Karpas-422 (cell line): Measurements from ENCODE around the gene RNF126. TPM values are rescaled to one million over a fixed set of nuclear protein-coding genes. Genes with fewer than 3 reads are reported as not detected.

Source experiments
- DNase-seq: peaks from one replicate; pipeline ENCODE4 v3.0.0-alpha.2; 2015
- H2AFZ ChIP-seq: fragments of 200-600 bp; sonication (generic); 2 replicates; pipeline ENCODE4 v1.6.1; 2014; ENCODE audit warnings: antibody characterized with exemption, low read length, mixed read lengths
- H3K27ac ChIP-seq: fragments of 200-600 bp; sonication (generic); 2 replicates; pipeline ENCODE4 v1.5.1; 2014; ENCODE audit warnings: mild to moderate bottlenecking, low read length, moderate library complexity
- H3K27me3 ChIP-seq: fragments of 200-600 bp; sonication (generic); 2 replicates; pipeline ENCODE4 v1.6.1; 2014; ENCODE audit warnings: low read length, mixed read lengths
- H3K36me3 ChIP-seq: fragments of 200-600 bp; sonication (generic); 2 replicates; pipeline ENCODE4 v1.6.1; 2014; ENCODE audit warnings: low read length, mixed read lengths; ENCODE audit not compliant: insufficient read depth
- H3K4me1 ChIP-seq: fragments of 200-600 bp; sonication (generic); 2 replicates; pipeline ENCODE4 v1.6.1; 2014; ENCODE audit warnings: mild to moderate bottlenecking, low read length, mixed read lengths
- H3K4me2 ChIP-seq: fragments of 200-600 bp; sonication (generic); 2 replicates; pipeline ENCODE4 v1.6.1; 2014; ENCODE audit warnings: low read length, low read depth, mild to moderate bottlenecking; ENCODE audit not compliant: poor library complexity, severe bottlenecking
- H3K4me3 ChIP-seq: fragments of 200-600 bp; sonication (generic); 2 replicates; pipeline ENCODE4 v1.5.1; 2014; ENCODE audit warnings: mild to moderate bottlenecking, antibody characterized with exemption, low read length, mixed read lengths
- H3K79me2 ChIP-seq: fragments of 200-600 bp; sonication (generic); 2 replicates; pipeline ENCODE4 v1.6.1; 2014; ENCODE audit warnings: mild to moderate bottlenecking, low read length, mixed read lengths
- H3K9ac ChIP-seq: fragments of 200-600 bp; sonication (generic); 2 replicates; pipeline ENCODE4 v1.6.0; 2014; ENCODE audit warnings: low read length
- H3K9me2 ChIP-seq: fragments of 200-600 bp; sonication (generic), shearing (Covaris generic); replicated peaks from 2 replicates; pipeline ENCODE4 v1.6.0; 2014; ENCODE audit warnings: mild to moderate bottlenecking, low read length, moderate library complexity; ENCODE audit not compliant: insufficient read depth
- H3K9me3 ChIP-seq: fragments of 300-700, 200-600 bp; sonication (generic); 2 replicates; pipeline ENCODE4 v1.6.1; 2014; ENCODE audit warnings: low read length, mixed read lengths
- H4K20me1 ChIP-seq: fragments of 200-600 bp; sonication (generic); 2 replicates; pipeline ENCODE4 v1.6.1; 2014; ENCODE audit warnings: mild to moderate bottlenecking, antibody characterized with exemption, low read length, low read depth; ENCODE audit not compliant: insufficient read depth
- total RNA-seq: library from RNA; depleted of rRNA; stranded (reverse); fragments of >200 nt; shearing (Covaris generic); gene quantifications from 2 replicates; pipeline ENCODE4 v1.2.3, GENCODE V29; 2014; ENCODE audit warnings: low replicate concordance

RNF126 gene
- total RNA-seq, 1 experiment from 2014 or later: 36.5 TPM

GRCh38 chr19:647566-648284, 15.3 kb downstream of the RNF126 start:
- Histone ChIP-seq H3K79me2 (peaks cover 9% of the 10 kb centered on the region), H2AFZ (no peak overlapping the region), H3K4me3 (no peak overlapping the region), H3K9me2 (no peaks in the 10 kb centered on the region), H3K9me3 (no peaks in the 10 kb centered on the region), H3K27me3 (no peaks in the 10 kb centered on the region), H3K4me1 (peaks cover 10% of the 10 kb centered on the region), H3K4me2 (no peak overlapping the region), H3K36me3 (no peaks in the 10 kb centered on the region), H3K27ac (no peak overlapping the region), H3K9ac (no peak overlapping the region), H4K20me1 (peaks cover 8% of the 10 kb centered on the region; the same call in 1 of the 2 replicates)
- no peak for DNase-seq

GRCh38 chr19:646779-647565, 16.0 kb downstream of the RNF126 start:
- Histone ChIP-seq H3K36me3 (no peaks in the 10 kb centered on the region), H3K27me3 (no peaks in the 10 kb centered on the region), H2AFZ (no peak overlapping the region), H3K27ac (no peak overlapping the region), H3K9ac (no peak overlapping the region), H4K20me1 (0 out of 2 replicates have a peak, but pooled peaks cover 8% of the 10 kb centered on the region), H3K4me2 (no peak overlapping the region), H3K79me2 (peaks cover 3% of the 10 kb centered on the region; the same call in 1 of the 2 replicates), H3K4me1 (peaks cover 10% of the 10 kb centered on the region), H3K9me3 (no peaks in the 10 kb centered on the region), H3K4me3 (no peak overlapping the region), H3K9me2 (no peaks in the 10 kb centered on the region)
- no peak for DNase-seq

- no peaks in the 10 kb centered on the region for H3K27me3 ChIP-seq
- H3K36me3 ChIP-seq: no peaks in the 10 kb centered on the region
- DNase-seq: no peak
- H3K79me2 ChIP-seq: no peaks in the 10 kb centered on the region
- H3K4me1 ChIP-seq: peaks cover 10% of the 10 kb centered on the region
- H3K27ac ChIP-seq: no peak overlapping the region
- H3K4me2 ChIP-seq: no peak overlapping the region
- no peak overlapping the region for H2AFZ ChIP-seq
- no peaks in the 10 kb centered on the region for H3K9me3 ChIP-seq
- H4K20me1 ChIP-seq: 0 out of 2 replicates have a peak, but pooled peaks cover 8% of the 10 kb centered on the region
- no peak overlapping the region for H3K4me3 ChIP-seq
- H3K9ac ChIP-seq: no peak overlapping the region
- H3K9me2 ChIP-seq: no peaks in the 10 kb centered on the region
Observed at GRCh38 chr19:645912-646778, 16.9 kb downstream of the RNF126 start.

- Histone ChIP-seq H3K9me2 (no peaks in the 10 kb centered on the region), H2AFZ (no peak overlapping the region), H3K9ac (no peak overlapping the region), H3K36me3 (no peaks in the 10 kb centered on the region), H3K4me1 (peaks cover 14% of the 10 kb centered on the region), H3K9me3 (no peaks in the 10 kb centered on the region), H3K27me3 (no peaks in the 10 kb centered on the region), H3K79me2 (no peaks in the 10 kb centered on the region), H3K4me2 (no peak overlapping the region), H4K20me1 (peaks cover 20% of the 10 kb centered on the region; the same call in 1 of the 2 replicates), H3K27ac (no peak overlapping the region), H3K4me3 (no peak overlapping the region)
- DNase-seq: peak; percentile 53
Observed at GRCh38 chr19:644789-645188, 18.2 kb downstream of the RNF126 start.

GRCh38 chr19:644363-644762, 18.7 kb downstream of the RNF126 start:
- no peak for DNase-seq
- Histone ChIP-seq H3K36me3 (no peaks in the 10 kb centered on the region), H3K9me3 (no peaks in the 10 kb centered on the region), H3K79me2 (no peaks in the 10 kb centered on the region), H3K4me3 (no peak overlapping the region), H2AFZ (no peak overlapping the region), H3K4me2 (no peak overlapping the region), H3K4me1 (peaks cover 15% of the 10 kb centered on the region), H3K9ac (no peak overlapping the region), H4K20me1 (peaks cover 17% of the 10 kb centered on the region; the same call in 1 of the 2 replicates), H3K9me2 (no peaks in the 10 kb centered on the region), H3K27ac (no peak overlapping the region), H3K27me3 (no peaks in the 10 kb centered on the region)

- Histone ChIP-seq H3K4me1 (peaks cover 18% of the 10 kb centered on the region), H4K20me1 (peaks cover 21% of the 10 kb centered on the region; the same call in 1 of the 2 replicates), H2AFZ (no peak overlapping the region), H3K9me3 (no peaks in the 10 kb centered on the region), H3K4me3 (no peak overlapping the region), H3K9me2 (no peaks in the 10 kb centered on the region), H3K36me3 (no peaks in the 10 kb centered on the region), H3K4me2 (no peak overlapping the region), H3K27me3 (no peaks in the 10 kb centered on the region), H3K9ac (no peak overlapping the region), H3K79me2 (no peaks in the 10 kb centered on the region), H3K27ac (no peak overlapping the region)
- DNase-seq: no peak
Observed at GRCh38 chr19:643736-644135, 19.3 kb downstream of the RNF126 start.

- Histone ChIP-seq H3K4me1 (peaks cover 18% of the 10 kb centered on the region), H3K27me3 (no peaks in the 10 kb centered on the region), H3K4me3 (no peak overlapping the region), H3K9me2 (no peaks in the 10 kb centered on the region), H3K9ac (no peak overlapping the region), H3K9me3 (no peaks in the 10 kb centered on the region), H3K36me3 (no peaks in the 10 kb centered on the region), H4K20me1 (peaks cover 26% of the 10 kb centered on the region; the same call in 1 of the 2 replicates), H3K4me2 (no peak overlapping the region), H2AFZ (no peak overlapping the region), H3K27ac (no peak overlapping the region), H3K79me2 (no peaks in the 10 kb centered on the region)
- DNase-seq: no peak
Observed at GRCh38 chr19:642767-643727, 20.0 kb downstream of the RNF126 start.
